Mesothelial cell of epicardium (in vitro differentiated cells): ENCODE measurements around the gene SH3RF3. TPM values are rescaled to one million over a fixed set of nuclear protein-coding genes. Genes with fewer than 3 reads are reported as not detected.

Experiments
- DNase-seq, 2 experiments: peaks; one replicate each; pipeline ENCODE4 v3.0.0; 2021; ENCODE audit warnings: low spot score in 2 of 2; ENCODE audit not compliant: unreplicated experiment in 2 of 2
- H3K27ac Mint-ChIP-seq: 2 replicates; pipeline ENCODE4 v1.8.0; 2021; ENCODE audit warnings: mixed read lengths
- H3K27me3 Mint-ChIP-seq: 2 replicates; pipeline ENCODE4 v1.8.0; 2021; ENCODE audit warnings: low read depth, mixed read lengths
- H3K36me3 Mint-ChIP-seq: 2 replicates; pipeline ENCODE4 v1.8.0; 2021; ENCODE audit warnings: mixed read lengths
- H3K4me1 Mint-ChIP-seq: 2 replicates; pipeline ENCODE4 v1.8.0; 2021; ENCODE audit warnings: mixed read lengths
- H3K4me3 Mint-ChIP-seq: 2 replicates; pipeline ENCODE4 v1.8.0; 2021; ENCODE audit warnings: mild to moderate bottlenecking, moderate library complexity, mixed read lengths
- H3K9me3 Mint-ChIP-seq: 2 replicates; pipeline ENCODE4 v1.8.0; 2021; ENCODE audit warnings: mixed read lengths
- CTCF ChIP-seq: fragments of 200-600 bp; sonication (generic); IDR thresholded peaks from one replicate; pipeline ENCODE4 v1.5.0; 2021; ENCODE audit warnings: antibody characterized with exemption; ENCODE audit not compliant: unreplicated experiment
- total RNA-seq: library from RNA; stranded (reverse); gene quantifications from 3 replicates; pipeline ENCODE4 v1.2.1, GENCODE V29; 2021

Gene SH3RF3
- total RNA-seq, 1 donor from 2014 or later: 2.7 TPM

GRCh38 chr2:109525836-109526235 is 396.8 kb downstream of the SH3RF3 start:
- Mint-ChIP-seq H3K9me3 (no peaks in the 10 kb centered on the region), H3K4me1 (no peaks in the 10 kb centered on the region), H3K36me3 (no peaks in the 10 kb centered on the region), H3K27me3 (no peaks in the 10 kb centered on the region), H3K27ac (no peak overlapping the region), H3K4me3 (no peak overlapping the region)
- TF ChIP-seq CTCF: no peak
- DNase-seq: no peak

- no peaks in the 10 kb centered on the region for H3K4me1 Mint-ChIP-seq
- no peak for TF ChIP-seq CTCF
- H3K36me3 Mint-ChIP-seq: no peaks in the 10 kb centered on the region
- H3K4me3 Mint-ChIP-seq: no peak overlapping the region
- H3K27ac Mint-ChIP-seq: no peak overlapping the region
- no peaks in the 10 kb centered on the region for H3K9me3 Mint-ChIP-seq
- DNase-seq: no peak
- H3K27me3 Mint-ChIP-seq: no peaks in the 10 kb centered on the region
Observed at GRCh38 chr2:109526442-109526970, 397.5 kb downstream of the SH3RF3 start.

GRCh38 chr2:109527079-109527478 is 398.1 kb downstream of the SH3RF3 start:
- no peak for DNase-seq
- Mint-ChIP-seq H3K27ac (no peak overlapping the region), H3K4me3 (no peak overlapping the region), H3K9me3 (no peaks in the 10 kb centered on the region), H3K4me1 (no peaks in the 10 kb centered on the region), H3K36me3 (no peaks in the 10 kb centered on the region), H3K27me3 (no peaks in the 10 kb centered on the region)
- TF ChIP-seq CTCF: no peak

GRCh38 chr2:109527846-109528705 is 399.1 kb downstream of the SH3RF3 start:
- TF ChIP-seq CTCF: no peak
- Mint-ChIP-seq H3K9me3 (no peaks in the 10 kb centered on the region), H3K27ac (no peak overlapping the region), H3K4me3 (no peak overlapping the region), H3K36me3 (no peaks in the 10 kb centered on the region), H3K27me3 (no peaks in the 10 kb centered on the region), H3K4me1 (peaks cover 2% of the 10 kb centered on the region)
- DNase-seq: no peak

- no peak for TF ChIP-seq CTCF
- no peaks in the 10 kb centered on the region for H3K27me3 Mint-ChIP-seq
- no peak for DNase-seq
- peaks cover 9% of the 10 kb centered on the region for H3K4me1 Mint-ChIP-seq
- no peaks in the 10 kb centered on the region for H3K36me3 Mint-ChIP-seq
- H3K4me3 Mint-ChIP-seq: no peak overlapping the region
- H3K27ac Mint-ChIP-seq: no peak overlapping the region
- no peaks in the 10 kb centered on the region for H3K9me3 Mint-ChIP-seq
Observed at GRCh38 chr2:109528811-109529501, 400.0 kb downstream of the SH3RF3 start.
